ENCODE measurements around the gene MCU.

MCU gene

DNA sequence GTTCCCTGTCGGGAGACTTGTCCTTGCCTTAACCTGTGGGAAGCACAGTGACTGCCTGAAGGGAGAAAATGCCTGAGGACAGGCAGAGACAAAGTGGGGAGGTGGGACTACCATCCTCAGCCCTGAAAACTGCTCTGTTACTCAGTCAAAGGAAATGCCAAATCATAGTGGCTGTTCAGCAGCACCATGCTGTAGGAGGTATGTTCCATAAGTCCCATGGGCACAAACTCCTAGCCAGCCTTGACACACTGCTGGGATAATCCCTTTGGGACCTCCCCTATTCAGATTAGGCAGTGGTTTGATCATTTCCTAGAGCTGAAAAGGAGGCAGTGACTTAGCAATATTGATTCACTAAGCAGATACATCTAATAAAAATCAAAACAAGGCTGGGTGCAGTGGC, 80.1 kb downstream of the MCU start:
- no peak for TF ChIP-seq GATA1 (IDR thresholded peaks at IDR 0.05; ENCODE audit: low read depth, low read length)
- no peak for DNase-seq

DNA sequence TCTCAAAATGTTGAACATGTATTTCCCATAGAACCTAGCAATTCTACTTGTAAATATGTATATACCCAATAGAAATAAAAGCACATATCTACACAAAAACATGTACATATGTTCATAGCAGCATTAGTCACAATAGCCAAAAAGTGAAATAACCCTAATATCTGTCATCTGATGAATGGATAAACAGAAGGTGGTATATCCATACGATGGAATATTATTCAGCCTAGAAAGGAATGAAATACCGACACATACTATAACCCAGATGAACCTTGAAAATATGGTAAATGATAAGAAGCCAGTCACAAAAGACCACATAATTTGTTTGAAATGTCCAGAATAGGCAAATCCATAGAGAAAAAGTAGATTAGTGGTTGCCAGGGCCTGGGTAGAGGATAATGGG, 87.9 kb downstream of the MCU start:
- TF ChIP-seq POLR2A (IDR thresholded peaks at IDR 0.05; ENCODE audit: low read length) (no peak), GATA1 (IDR thresholded peaks at IDR 0.05; ENCODE audit: low read depth, low read length) (no peak)
- DNase-seq, result no peak

DNA sequence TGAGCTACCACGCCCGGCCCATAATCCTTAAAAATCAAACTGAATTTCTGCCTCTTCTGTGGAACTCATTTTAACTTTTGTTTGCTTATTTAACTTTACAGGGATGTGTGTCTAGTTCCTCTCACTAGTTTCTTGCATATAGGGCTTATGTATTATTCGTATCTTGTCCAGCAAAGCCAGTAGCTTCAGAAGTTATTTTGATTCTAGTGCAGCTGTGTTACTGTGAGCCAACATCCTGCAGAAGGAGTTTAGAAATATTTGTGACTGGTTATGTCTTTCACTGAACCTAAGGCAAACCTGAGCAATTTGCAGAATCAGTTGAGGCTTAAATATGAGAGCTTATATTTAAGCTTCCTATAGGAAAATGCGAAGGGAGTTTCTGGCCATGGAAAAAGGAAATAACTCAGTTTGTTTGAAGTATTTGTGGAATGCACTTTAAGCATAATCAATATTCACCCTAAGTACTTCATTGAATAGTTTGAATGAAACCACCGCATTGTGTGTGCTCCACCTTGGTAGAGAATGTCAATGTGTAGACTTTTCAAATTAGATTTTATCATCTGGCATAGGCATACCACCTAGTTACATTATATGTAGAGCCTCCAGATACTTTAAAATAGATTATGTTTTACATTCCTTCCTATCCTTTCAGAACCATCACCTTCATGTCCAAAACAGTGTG, 90.8 kb downstream of the MCU start:
- DNase-seq, result no peak
- no peak for TF ChIP-seq GATA1 (IDR thresholded peaks at IDR 0.05; ENCODE audit: low read depth, low read length)
- no peak for TF ChIP-seq POLR2A (IDR thresholded peaks at IDR 0.05; ENCODE audit: low read length)

DNA sequence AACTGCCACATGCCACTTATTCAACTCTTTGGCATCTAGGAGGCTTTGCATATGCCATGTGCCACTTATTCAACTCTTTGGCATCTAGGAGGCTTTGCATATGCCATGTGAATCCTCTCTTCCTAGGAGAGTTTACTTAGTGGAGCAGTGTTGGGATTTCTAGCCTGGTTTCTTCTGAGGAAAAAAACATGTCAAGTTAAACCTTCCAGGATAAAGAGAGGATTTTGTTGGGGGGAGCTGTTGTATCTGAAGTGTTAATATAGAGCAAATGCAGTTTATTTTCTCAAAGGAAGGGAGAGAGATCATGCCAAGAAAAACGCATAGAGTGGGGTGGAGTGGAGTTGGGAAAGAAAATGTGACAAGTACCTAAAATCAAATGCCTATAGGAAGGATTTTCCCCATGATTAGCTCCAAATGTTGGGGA, 91.5 kb downstream of the MCU start:
- no peak for DNase-seq
- TF ChIP-seq POLR2A (IDR thresholded peaks at IDR 0.05; ENCODE audit: low read length) (no peak), GATA1 (IDR thresholded peaks at IDR 0.05; ENCODE audit: low read depth, low read length) (no peak)

DNA sequence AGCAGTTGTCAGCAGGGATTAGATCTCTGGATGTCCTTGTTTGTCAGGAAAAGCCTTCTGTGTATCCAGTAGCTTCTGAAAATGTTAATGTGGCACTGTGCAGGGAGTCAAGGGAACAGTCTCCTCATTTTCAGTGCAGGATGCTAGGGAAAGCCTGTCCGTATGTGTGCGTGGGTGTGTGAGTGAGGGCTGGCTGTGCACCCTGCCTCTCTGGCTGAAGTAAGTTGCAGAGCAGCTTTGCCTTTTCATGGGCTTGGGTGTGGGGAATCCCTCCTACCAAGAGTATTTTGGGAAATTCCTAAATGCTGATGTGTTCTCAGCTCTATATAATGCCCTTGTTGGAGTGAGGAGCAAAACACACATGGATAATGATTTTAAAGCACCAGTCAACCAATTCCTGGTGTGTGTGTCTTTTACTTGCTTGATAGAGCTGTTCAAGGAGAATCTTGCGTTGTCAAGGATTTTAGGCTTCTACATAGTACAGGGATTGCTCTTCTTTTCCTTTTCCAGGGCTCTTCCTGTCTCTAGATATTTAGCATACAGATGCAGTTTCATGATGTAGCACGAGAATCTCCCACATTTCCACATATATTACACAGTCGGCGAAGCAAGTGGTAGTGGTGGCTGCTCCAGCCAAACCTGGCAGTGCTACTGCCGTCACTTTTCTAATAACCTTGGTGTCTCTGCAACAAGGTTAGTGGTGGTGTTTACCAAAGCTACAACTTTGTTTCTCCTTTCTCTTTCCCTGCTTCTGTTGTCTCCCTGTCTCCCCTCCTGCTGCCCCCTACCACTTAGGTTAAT, 92.8 kb downstream of the MCU start:
- no peak for TF ChIP-seq GATA1 (IDR thresholded peaks at IDR 0.05; ENCODE audit: low read depth, low read length)
- TF ChIP-seq POLR2A (IDR thresholded peaks at IDR 0.05; ENCODE audit: low read length), result no peak
- no peak for DNase-seq

DNA sequence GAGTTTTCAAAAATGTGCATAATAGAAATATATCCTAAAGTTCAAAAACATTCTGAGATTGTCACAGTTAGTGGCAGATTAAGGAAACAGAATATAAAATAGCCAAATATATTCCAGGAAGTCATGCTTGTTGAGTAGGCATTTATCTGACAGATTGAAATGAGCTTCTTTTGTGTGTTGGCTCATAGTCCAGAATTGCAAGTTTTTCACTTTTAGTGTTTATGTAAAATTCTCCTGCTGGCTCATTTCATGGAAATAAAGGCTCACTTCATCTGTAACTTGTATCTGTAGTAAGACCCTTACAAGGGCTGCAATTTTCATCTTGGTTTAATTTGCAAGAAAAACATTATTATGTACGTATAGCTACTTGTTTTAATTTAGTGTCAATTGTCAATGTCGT, 93.5 kb downstream of the MCU start:
- DNase-seq, result no peak
- no peak for TF ChIP-seq GATA1 (IDR thresholded peaks at IDR 0.05; ENCODE audit: low read depth, low read length)
- no peak for TF ChIP-seq POLR2A (IDR thresholded peaks at IDR 0.05; ENCODE audit: low read length)

DNA sequence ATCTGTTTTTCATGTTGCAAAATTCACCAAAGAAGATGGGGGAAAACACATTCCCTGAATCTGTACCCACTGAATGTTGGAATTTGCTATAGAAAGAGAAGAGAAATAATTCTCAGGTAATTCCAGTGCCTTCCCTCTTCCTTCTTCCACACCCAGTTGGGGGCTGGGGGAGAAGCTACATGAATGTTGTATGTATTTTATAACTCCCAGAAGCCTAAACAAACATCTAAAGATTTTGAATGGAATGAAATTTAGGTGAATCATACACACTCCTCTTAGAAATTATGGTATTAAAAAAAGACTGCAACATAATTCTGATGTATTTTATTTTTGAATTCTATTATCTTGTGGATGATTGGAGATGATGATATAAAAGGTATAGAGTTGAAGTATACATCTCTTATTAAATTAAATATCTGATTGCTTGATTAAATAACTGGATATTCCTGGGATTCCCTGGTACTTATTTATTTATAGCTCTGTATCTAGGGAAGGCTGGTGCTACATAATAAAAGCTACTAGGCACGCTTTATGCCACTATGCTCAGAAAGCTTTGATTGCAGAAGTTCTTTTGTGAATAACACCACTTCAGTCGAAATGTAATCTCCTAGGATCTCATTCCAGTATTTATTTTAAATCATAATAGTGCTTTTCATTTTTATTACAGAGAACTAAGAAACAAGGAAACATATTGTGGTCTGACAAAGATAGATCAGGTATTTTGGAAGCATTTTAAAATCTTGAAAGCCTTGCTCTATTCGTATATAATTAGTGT, 98.5 kb downstream of the MCU start:
- no peak for DNase-seq
- TF ChIP-seq GATA1 (IDR thresholded peaks at IDR 0.05; ENCODE audit: low read depth, low read length) (no peak), POLR2A (IDR thresholded peaks at IDR 0.05; ENCODE audit: low read length) (no peak)

DNA sequence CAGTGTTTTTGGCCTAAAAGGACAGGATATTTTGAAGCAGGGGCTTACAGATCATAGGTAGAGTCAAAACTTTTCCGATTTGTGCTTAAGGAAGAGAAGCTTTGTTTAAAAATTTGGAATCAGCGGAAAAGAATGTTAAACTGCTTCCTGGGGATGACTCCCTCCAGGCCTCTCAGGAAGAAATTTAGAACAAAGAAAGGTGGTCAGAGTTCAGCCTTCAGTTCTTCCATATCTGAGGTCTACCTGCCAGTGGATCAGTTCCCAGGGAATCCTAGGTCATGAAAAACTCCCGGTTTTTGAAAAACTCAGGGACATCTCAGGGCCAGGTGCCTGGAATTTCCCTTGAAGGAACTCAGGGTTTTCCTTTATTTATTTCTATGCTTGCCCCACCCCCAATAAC, 100.3 kb downstream of the MCU start:
- DNase-seq, result no peak
- no peak for TF ChIP-seq GATA1 (IDR thresholded peaks at IDR 0.05; ENCODE audit: low read depth, low read length)
- no peak for TF ChIP-seq POLR2A (IDR thresholded peaks at IDR 0.05; ENCODE audit: low read length)

DNA sequence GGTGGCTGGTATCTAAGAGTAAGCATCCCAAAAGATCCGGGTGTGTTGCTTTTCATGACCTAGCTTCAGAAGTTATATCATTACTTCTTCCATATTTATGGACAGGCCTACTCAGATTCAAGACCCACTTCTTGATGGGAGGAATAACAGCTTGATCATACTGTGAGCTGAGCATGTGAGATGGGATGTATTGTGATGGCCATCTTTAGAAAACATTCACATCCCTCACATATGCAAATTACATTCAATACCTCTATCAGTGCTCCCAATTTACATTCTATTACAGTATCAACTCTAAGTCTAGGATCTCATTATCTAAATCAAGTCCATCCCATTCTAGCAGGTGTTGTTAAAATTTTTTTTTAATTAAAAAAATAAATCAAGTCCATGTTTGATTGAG, 101.8 kb downstream of the MCU start:
- no peak for DNase-seq
- TF ChIP-seq POLR2A (IDR thresholded peaks at IDR 0.05; ENCODE audit: low read length) (no peak), GATA1 (IDR thresholded peaks at IDR 0.05; ENCODE audit: low read depth, low read length) (no peak)

DNA sequence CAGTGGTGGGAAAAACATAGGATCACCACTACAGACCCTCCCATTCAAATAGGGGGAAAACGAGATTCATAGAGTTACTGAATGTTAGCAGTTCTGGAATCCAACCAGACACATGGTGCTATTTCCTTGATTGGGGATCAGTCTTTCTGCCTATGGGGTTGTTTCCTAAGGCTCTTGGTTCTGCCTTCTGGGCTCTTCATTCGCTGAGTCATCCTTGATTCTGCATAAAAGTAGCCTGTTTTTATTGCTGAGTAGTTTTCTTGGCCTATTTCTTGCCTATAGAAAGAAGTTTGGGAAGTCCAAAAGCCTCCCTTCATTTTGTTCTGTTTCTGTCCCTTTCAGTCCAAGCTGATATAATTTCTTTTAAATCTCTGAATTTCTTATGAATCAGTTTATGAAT, 102.3 kb downstream of the MCU start:
- TF ChIP-seq GATA1 (IDR thresholded peaks at IDR 0.05; ENCODE audit: low read depth, low read length) (no peak), POLR2A (IDR thresholded peaks at IDR 0.05; ENCODE audit: low read length) (no peak)
- peak in 1 of 2 experiments; percentile 39 for DNase-seq

DNA sequence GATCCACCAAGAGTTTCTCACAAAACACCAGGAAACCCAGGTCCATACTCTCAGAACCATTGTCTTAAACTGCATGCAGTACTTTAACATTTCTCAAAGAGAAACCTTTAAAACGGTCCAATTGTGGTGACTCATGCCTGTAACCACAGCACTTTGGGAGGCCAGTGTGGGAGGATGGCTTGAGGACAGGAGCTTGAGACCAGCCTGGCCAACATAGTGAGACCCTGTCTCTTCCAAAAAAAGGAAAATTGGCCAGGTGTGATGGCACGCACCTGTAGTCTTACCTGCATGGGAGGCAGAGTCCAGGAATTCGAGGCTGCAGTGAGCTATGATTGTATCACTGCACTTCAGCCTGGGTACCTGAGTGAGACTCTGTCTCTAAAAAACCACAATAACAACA, 104.1 kb downstream of the MCU start:
- TF ChIP-seq POLR2A (IDR thresholded peaks at IDR 0.05; ENCODE audit: low read length) (no peak), GATA1 (IDR thresholded peaks at IDR 0.05; ENCODE audit: low read depth, low read length) (no peak)
- no peak for DNase-seq

DNA sequence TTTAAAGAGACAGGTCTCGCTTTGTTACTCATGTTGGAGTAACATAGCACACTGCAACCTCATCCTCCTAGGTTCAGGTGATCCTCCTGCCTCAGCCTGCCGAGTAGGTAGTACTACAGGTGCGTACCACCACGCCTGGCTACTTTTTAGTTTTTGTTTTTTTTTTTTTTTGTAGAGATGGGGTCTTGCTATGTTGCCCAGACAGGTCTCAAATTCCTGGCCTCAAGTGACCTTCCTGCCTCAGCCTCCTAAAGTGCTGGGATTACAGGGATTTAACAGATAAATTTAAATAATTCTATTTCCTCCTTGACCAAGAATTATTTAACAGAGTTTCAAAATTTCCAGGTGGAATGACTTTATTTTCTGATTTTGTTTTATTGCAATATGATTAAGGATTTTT, 104.6 kb downstream of the MCU start:
- DNase-seq, result no peak
- TF ChIP-seq GATA1 (IDR thresholded peaks at IDR 0.05; ENCODE audit: low read depth, low read length) (no peak), POLR2A (IDR thresholded peaks at IDR 0.05; ENCODE audit: low read length) (no peak)

DNA sequence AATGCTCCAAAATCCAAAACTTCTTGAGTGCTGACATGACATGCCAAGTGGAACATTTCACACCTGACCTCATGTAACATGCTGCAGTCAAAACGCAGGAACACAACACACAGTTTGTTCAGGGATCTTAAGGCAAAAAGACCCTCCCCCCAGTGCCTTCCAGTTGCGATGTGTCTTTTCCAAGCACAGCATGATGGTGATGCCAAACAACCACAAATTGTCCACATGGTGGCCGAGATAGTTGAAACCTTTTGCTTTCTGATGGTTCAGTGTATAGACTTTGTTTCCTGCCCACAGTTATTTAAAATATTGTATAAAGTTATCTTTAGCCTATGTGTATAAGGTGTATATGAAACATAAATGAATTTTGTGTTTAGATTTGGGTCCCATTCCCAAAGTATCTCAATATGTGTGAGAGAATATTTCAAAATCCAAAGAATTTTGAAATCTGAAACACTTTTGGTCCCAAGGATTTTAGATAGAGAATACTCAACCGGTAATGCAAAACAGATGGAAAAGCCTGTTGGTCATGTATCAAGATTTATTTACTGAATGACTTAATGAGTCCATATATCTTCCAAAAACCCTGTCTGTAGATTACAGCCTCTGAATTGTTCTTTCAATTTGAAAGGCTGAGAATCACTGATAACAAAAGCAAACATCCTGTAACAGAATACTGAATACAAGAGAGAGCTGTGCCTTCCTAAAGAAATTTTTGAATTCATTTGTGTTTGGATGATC, 108.2 kb downstream of the MCU start:
- TF ChIP-seq GATA1 (IDR thresholded peaks at IDR 0.05; ENCODE audit: low read depth, low read length) (no peak), POLR2A (IDR thresholded peaks at IDR 0.05; ENCODE audit: low read length) (no peak)
- no peak for DNase-seq

DNA sequence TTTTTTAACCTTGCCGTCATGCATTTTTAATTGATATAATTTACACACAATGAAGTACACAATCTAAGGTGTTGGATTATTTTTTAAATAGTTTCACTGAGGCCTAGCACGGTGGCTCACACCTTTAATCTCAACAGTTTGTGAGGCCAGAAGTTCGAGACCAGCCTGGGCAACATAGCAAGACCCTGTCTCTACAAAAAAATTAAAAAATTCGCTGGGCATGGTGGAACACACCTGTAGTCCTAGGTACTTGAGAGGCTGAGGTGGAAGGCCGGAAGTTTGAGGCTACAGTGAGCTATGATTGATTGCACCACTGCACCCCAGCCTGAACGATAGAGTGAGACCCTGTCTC, 108.8 kb downstream of the MCU start:
- TF ChIP-seq GATA1 (IDR thresholded peaks at IDR 0.05; ENCODE audit: low read depth, low read length), result no peak
- no peak for TF ChIP-seq POLR2A (IDR thresholded peaks at IDR 0.05; ENCODE audit: low read length)
- no peak for DNase-seq
